HAP-1 (cell line): ENCODE measurements around the gene ZPR1.
"Not testable (repeated sequence)": the region's sequence is repeated elsewhere in the genome, so short reads cannot be mapped to it uniquely, and the experiment has no call there.

ENCODE experiments used
- DNase-seq, 2 experiments: peaks; one replicate each; pipeline ENCODE4 v3.0.0-alpha.2; 2016 to 2020; ENCODE audit warnings: low spot score in 2 of 2
- H3K27me3 ChIP-seq: fragments of 250-450 bp; sonication (Bioruptor Pico); 2 replicates; pipeline ENCODE4 v1.5.1; 2020; ENCODE audit warnings: low read depth, mild to moderate bottlenecking, moderate library complexity
- H3K36me3 ChIP-seq: fragments of 250-450 bp; sonication (Bioruptor Pico); replicated peaks from 2 replicates; pipeline ENCODE4 v1.5.1; 2020; ENCODE audit warnings: mild to moderate bottlenecking
- H3K4me1 ChIP-seq: fragments of 250-450 bp; sonication (Bioruptor Pico); 2 replicates; pipeline ENCODE4 v1.5.1; 2020; ENCODE audit warnings: mild to moderate bottlenecking
- H3K4me3 ChIP-seq: fragments of 250-450 bp; sonication (Bioruptor Pico); 2 replicates; pipeline ENCODE4 v1.5.1; 2020; ENCODE audit warnings: mild to moderate bottlenecking, moderate library complexity
- H3K9me3 ChIP-seq: fragments of 250-450 bp; sonication (Bioruptor Pico); 2 replicates; pipeline ENCODE4 v1.5.1; 2020; ENCODE audit warnings: mild to moderate bottlenecking, moderate library complexity
- in situ Hi-C: fragments of 300-500 bp; cut with MboI; formaldehyde crosslinking; loops from 3 replicates; pipeline ENCODE4 v1.14.3; 2020; ENCODE audit warnings: low sequenced_read_pairs, inconsistent platforms, mixed read lengths

ZPR1 gene, protein sequence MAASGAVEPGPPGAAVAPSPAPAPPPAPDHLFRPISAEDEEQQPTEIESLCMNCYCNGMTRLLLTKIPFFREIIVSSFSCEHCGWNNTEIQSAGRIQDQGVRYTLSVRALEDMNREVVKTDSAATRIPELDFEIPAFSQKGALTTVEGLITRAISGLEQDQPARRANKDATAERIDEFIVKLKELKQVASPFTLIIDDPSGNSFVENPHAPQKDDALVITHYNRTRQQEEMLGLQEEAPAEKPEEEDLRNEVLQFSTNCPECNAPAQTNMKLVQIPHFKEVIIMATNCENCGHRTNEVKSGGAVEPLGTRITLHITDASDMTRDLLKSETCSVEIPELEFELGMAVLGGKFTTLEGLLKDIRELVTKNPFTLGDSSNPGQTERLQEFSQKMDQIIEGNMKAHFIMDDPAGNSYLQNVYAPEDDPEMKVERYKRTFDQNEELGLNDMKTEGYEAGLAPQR

DNA sequence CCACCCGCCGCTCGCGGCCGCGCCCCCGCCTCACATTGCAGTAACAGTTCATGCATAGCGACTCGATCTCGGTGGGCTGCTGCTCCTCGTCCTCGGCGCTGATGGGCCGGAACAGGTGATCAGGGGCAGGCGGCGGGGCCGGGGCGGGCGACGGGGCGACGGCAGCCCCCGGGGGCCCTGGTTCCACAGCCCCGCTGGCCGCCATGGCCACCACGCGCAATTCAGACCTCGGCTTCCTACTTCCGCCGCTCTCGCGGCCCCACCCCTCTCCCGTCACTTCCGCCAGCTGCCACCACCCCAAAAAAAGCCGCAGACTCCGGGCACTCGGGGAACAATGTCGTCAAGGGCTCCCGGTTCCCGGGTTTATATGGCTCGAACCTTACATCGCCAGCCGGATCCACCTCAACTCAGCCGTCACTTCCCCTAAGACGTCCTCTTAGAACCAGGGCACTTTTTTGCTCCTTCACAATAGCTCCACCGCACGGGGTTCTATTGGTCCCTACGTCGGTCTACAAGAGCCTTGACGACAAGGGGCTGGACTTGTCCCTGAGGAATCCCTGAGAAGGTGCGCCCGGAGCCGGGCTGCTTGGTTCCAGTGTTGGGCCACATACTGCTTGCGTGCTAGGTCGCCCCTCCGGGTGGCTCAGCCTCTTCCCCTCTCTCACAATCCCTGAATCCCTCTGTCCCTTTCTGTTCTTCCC, at the start of gene ZPR1:
Gene ZPR1 (minus strand): TSS at position 238 of the 701 bp plus-strand sequence. CDS start 33 bp downstream, at position 205.
- peak; percentile 21 to 80 for DNase-seq

DNA sequence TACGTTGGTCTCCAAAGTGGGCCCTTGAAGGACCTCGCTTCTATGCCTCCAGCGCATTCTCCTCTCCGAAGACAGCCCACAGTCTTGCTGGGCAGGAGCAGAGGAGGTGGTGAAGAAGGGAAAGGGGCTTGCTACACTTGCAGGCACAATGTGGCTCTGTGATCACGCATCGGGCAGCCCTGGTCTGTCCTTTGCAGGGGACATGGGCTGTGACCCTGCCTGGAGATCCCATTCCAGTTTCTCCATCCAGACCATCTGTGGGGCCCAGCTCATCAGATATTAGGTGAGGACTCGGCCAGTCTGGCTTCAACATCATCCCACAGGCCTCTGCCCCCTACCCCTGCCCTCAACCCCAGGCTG, 48.8 kb upstream of the ZPR1 start:
- in situ Hi-C loops = no loop called here
- Histone ChIP-seq H3K36me3 (no peaks in the 10 kb centered on the region), H3K4me1 (peaks cover 7% of the 10 kb centered on the region), H3K9me3 (no peaks in the 10 kb centered on the region), H3K27me3 (no peaks in the 10 kb centered on the region), H3K4me3 (no peak overlapping the region)
- no peak for DNase-seq

More for the DNA sequence above, at the start of gene ZPR1:
- H3K9me3 ChIP-seq = no peaks in the 10 kb centered on the region; the same call in 1 of the 2 replicates
- peaks cover 37% of the 10 kb centered on the region for H3K36me3 ChIP-seq
- no peaks in the 10 kb centered on the region for H3K27me3 ChIP-seq
- H3K4me1 ChIP-seq = peaks cover 4% of the 10 kb centered on the region; the same call in 1 of the 2 replicates
- peak within 1 kb of the TSS; percentile 77 for H3K4me3 ChIP-seq
- in situ Hi-C loops = no loop called here

DNA sequence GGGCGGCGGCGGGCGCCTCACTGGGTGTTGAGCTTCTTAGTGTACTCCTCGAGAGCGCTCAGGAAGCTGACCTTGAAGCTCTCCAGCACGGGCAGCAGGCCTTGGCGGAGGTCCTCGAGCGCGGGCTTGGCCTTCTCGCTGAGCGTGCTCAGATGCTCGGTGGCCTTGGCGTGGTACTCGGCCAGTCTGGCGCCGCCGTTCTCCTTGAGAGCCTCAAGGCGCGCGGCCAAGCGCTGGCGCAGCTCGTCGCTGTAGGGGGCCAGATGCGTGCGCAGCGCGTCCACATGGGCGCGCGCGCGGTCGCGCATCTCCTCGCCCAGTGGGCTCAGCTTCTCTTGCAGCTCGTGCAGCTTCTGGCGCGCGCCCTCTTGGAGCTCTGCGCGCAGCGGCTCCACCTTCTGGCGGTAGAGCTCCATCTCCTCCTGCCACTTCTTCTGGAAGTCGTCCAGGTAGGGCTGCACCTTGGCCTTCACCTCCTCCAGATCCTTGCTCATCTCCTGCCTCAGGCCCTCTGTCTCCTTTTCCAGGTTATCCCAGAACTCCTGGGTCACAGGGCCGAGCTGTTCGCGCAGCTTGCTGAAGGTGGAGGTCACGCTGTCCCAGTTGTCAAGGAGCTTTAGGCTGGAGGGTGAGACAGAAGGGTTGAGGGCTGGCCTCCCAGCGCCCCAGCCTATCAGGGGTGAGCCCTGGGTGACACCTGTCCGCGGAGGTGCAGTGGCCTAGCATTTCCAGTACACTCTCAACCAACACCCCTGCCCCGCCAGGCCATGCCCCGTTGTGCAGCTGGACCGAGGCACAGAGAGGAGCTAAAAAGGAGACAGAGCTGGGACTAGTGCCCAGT, 48.2 kb upstream of the ZPR1 start:
- Histone ChIP-seq H3K4me3 (peak overlapping the region; percentile 27), H3K4me1 (peaks cover 7% of the 10 kb centered on the region), H3K9me3 (no peaks in the 10 kb centered on the region), H3K36me3 (no peaks in the 10 kb centered on the region), H3K27me3 (no peaks in the 10 kb centered on the region)
- DNase-seq = peak; percentile 85 to 91
- in situ Hi-C loops = no loop called here

DNA sequence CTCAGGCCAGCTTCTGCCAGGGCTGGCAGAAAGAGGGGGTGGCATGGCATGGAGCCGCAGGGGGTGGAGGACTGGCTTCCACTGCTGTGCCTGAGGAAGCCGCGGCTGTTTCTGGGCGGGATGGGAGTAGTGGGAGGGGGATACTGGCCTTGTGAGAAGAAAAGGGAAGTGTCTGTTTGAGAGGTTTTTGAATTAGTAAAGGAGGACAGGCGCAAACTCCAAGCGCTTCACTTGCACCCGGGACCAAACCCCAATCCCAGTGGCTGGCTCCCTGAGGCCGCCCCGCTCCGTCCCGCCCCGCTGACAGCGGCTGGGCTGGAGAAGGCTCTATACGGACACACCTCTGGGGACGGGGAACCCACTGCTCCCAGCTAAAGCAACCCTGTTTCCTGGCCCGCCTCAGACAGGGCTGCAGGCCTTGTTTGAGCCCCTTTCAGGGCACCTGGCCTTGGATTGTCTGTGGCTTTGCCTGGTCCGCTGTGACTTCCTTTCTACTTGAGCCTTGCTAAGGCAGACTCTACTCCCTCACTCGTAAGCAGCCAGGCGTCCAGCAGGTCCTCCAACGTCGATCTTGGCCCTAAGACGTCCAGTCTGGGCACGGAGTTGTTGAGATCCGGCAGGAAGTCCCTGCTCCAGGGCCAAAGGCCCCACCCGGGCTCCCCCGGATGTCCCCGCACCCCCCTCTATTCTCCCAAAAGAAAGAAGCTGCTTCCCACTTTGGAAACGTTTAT, 47.4 kb upstream of the ZPR1 start:
- Histone ChIP-seq H3K36me3 (no peaks in the 10 kb centered on the region), H3K9me3 (no peaks in the 10 kb centered on the region), H3K27me3 (no peaks in the 10 kb centered on the region), H3K4me3 (peak overlapping the region; percentile 27), H3K4me1 (peaks cover 7% of the 10 kb centered on the region)
- in situ Hi-C loops = no loop called here
- DNase-seq = no peak

DNA sequence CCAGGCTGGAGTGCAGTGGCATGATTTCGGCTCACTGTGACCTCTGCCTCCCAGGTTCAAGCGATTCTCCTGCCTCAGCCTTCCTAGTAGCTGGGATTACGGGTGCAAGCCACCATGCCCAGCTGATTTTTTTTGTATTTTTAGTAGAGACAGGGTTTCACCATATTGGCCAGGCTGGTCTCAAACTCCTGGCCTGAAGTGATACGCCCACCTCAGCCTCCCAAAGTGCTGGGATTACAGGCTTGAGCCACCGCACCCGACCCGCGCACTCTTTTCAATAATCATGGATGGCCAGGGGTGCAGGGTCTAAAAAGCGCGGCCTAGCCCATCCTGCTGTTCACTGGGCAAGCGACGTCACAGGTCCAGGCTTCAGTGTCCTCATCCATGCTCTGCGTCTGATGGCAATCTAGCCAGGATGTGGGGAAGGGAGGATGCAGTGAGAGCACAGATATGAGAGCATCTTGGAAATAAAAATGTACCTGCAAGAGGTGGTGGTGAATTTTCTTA, 46.8 kb upstream of the ZPR1 start:
- DNase-seq, H3K27me3 ChIP-seq, H3K4me1 ChIP-seq, in situ Hi-C loops, H3K4me3 ChIP-seq, H3K36me3 ChIP-seq, H3K9me3 ChIP-seq: not testable (repeated sequence)

DNA sequence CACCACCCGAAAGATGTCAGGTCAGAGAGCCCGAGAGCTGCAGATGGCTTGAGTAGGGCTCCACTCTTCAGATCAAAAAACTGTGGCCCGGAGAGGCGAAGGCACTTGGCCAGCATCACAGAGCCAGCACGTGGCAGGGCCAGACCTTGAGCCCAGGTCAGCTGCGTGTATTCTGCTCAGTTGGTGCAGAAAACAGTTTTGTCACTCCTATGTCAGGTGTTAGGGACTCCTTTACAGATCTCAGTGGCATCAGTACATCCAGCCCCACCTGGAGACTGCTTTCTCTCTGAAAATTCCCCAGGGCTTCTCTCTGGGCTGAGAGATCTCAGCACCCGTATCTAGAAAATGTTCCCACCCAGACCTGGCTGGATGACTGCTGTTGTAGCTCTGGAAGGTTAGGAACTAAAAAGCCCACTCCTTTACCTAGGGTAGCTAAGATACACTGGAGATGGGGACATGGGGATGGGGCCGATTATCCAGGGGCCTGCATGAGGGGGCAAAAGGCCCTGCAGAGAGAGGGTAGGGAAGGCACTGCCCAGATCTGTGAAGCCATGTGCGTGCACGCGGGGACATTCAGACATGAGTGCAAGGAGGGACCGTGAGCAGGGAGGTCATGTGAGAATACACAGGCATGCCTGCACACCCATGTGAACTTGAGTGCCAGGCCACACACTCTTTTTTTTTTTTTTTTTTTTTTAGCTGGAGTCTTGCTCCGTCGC, 46.2 kb upstream of the ZPR1 start:
- Histone ChIP-seq H3K27me3 (no peaks in the 10 kb centered on the region), H3K4me3 (no peak overlapping the region), H3K9me3 (no peaks in the 10 kb centered on the region), H3K36me3 (no peaks in the 10 kb centered on the region), H3K4me1 (peaks cover 7% of the 10 kb centered on the region)
- no peak for DNase-seq
- in situ Hi-C loops = no loop called here

DNA sequence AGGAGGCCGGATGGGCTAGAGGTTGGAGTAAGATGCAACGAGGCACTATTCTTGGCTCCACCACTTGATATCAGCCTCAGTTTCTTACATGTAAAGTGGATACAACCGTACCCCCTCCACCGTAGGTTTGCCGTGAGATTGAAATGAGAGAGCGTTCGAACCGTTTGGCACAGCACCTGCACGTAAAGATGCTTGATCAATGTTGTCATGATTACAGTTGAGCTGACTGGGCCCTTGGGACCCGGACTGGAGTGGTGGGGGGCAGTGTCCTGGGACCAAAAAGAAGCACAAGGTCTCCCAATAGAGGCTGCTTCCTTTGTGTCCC, 45.6 kb upstream of the ZPR1 start:
- Histone ChIP-seq H3K9me3 (no peaks in the 10 kb centered on the region), H3K4me3 (no peak overlapping the region), H3K27me3 (no peaks in the 10 kb centered on the region), H3K4me1 (peaks cover 7% of the 10 kb centered on the region), H3K36me3 (no peaks in the 10 kb centered on the region)
- in situ Hi-C loops = no loop called here
- no peak for DNase-seq

DNA sequence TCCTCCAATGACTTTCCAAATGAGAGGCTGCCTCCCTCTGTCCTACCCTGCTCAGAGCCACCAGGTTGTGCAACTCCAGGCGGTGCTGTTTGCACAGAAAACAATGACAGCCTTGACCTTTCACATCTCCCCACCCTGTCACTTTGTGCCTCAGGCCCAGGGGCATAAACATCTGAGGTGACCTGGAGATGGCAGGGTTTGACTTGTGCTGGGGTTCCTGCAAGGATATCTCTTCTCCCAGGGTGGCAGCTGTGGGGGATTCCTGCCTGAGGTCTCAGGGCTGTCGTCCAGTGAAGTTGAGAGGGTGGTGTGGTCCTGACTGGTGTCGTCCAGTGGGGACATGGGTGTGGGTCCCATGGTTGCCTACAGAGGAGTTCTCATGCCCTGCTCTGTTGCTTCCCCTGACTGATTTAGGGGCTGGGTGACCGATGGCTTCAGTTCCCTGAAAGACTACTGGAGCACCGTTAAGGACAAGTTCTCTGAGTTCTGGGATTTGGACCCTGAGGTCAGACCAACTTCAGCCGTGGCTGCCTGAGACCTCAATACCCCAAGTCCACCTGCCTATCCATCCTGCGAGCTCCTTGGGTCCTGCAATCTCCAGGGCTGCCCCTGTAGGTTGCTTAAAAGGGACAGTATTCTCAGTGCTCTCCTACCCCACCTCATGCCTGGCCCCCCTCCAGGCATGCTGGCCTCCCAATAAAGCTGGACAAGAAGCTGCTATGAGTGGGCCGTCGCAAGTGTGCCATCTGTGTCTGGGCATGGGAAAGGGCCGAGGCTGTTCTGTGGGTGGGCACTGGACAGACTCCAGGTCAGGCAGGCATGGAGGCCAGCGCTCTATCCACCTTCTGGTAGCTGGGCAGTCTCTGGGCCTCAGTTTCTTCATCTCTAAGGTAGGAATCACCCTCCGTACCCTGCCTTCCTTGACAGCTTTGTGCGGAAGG, 44.8 kb upstream of the ZPR1 start:
- Histone ChIP-seq H3K4me1 (peaks cover 7% of the 10 kb centered on the region), H3K9me3 (no peaks in the 10 kb centered on the region), H3K36me3 (no peaks in the 10 kb centered on the region), H3K27me3 (no peaks in the 10 kb centered on the region), H3K4me3 (no peak overlapping the region)
- no peak for DNase-seq
- in situ Hi-C loops = no loop called here

DNA sequence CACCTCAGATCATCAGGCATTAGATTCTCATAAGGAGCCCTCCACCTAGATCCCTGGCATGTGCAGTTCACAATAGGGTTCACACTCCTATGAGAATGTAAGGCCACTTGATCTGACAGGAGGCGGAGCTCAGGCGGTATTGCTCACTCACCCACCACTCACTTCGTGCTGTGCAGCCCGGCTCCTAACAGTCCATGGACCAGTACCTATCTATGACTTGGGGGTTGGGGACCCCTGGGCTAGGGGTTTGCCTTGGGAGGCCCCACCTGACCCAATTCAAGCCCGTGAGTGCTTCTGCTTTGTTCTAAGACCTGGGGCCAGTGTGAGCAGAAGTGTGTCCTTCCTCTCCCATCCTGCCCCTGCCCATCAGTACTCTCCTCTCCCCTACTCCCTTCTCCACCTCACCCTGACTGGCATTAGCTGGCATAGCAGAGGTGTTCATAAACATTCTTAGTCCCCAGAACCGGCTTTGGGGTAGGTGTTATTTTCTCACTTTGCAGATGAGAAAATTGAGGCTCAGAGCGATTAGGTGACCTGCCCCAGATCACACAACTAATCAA, 44.0 kb upstream of the ZPR1 start:
- H3K4me1 ChIP-seq = peaks cover 7% of the 10 kb centered on the region
- DNase-seq = no peak
- no peaks in the 10 kb centered on the region for H3K9me3 ChIP-seq
- no peaks in the 10 kb centered on the region for H3K36me3 ChIP-seq
- H3K4me3 ChIP-seq = no peak overlapping the region
- in situ Hi-C loops = no loop called here
- H3K27me3 ChIP-seq = no peaks in the 10 kb centered on the region

DNA sequence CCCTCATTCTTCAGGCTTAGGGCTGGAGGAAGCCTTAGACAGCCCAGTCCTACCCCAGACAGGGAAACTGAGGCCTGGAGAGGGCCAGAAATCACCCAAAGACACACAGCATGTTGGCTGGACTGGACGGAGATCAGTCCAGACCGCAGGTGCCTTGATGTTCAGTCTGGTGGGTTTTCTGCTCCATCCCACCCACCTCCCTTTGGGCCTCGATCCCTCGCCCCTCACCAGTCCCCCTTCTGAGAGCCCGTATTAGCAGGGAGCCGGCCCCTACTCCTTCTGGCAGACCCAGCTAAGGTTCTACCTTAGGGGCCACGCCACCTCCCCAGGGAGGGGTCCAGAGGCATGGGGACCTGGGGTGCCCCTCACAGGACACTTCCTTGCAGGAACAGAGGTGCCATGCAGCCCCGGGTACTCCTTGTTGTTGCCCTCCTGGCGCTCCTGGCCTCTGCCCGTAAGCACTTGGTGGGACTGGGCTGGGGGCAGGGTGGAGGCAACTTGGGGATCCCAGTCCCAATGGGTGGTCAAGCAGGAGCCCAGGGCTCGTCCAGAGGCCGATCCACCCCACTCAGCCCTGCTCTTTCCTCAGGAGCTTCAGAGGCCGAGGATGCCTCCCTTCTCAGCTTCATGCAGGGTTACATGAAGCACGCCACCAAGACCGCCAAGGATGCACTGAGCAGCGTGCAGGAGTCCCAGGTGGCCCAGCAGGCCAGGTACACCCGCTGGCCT, 42.5 kb upstream of the ZPR1 start:
- Histone ChIP-seq H3K4me3 (no peak overlapping the region), H3K27me3 (no peaks in the 10 kb centered on the region), H3K4me1 (peaks cover 3% of the 10 kb centered on the region), H3K36me3 (no peaks in the 10 kb centered on the region), H3K9me3 (no peaks in the 10 kb centered on the region)
- DNase-seq = no peak
- in situ Hi-C loops = no loop called here

DNA sequence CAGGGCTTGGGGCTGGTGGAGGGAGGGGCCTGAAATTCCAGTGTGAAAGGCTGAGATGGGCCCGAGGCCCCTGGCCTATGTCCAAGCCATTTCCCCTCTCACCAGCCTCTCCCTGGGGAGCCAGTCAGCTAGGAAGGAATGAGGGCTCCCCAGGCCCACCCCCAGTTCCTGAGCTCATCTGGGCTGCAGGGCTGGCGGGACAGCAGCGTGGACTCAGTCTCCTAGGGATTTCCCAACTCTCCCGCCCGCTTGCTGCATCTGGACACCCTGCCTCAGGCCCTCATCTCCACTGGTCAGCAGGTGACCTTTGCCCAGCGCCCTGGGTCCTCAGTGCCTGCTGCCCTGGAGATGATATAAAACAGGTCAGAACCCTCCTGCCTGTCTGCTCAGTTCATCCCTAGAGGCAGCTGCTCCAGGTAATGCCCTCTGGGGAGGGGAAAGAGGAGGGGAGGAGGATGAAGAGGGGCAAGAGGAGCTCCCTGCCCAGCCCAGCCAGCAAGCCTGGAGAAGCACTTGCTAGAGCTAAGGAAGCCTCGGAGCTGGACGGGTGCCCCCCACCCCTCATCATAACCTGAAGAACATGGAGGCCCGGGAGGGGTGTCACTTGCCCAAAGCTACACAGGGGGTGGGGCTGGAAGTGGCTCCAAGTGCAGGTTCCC, 41.8 kb upstream of the ZPR1 start, which contains the start of gene APOC3:
Gene APOC3 (plus strand): TSS at position 383 of the 659 bp plus-strand sequence. CDS start 676 bp downstream, outside the sequence.
- no peaks in the 10 kb centered on the region for H3K9me3 ChIP-seq
- H3K27me3 ChIP-seq = no peaks in the 10 kb centered on the region
- no peaks in the 10 kb centered on the region for H3K36me3 ChIP-seq
- no peaks in the 10 kb centered on the region for H3K4me1 ChIP-seq
- no peak for DNase-seq
- no peak within 1 kb of the TSS for H3K4me3 ChIP-seq
- in situ Hi-C loops = no loop called here
